GM06990 (cell line): ENCODE data around the gene FGB.

Source experiments
- DNase-seq: peaks from one replicate; pipeline ENCODE4 v3.0.0-alpha.2; 2011; ENCODE audit not compliant: insufficient read length; ENCODE audit errors: extremely low read depth
- H3K27me3 ChIP-seq: replicated peaks from 2 replicates; pipeline ENCODE4 v1.6.0; 2011; ENCODE audit warnings: low read length; ENCODE audit not compliant: control insufficient read depth, insufficient read depth
- H3K36me3 ChIP-seq: 2 replicates; pipeline ENCODE4 v1.5.1; 2011; ENCODE audit warnings: low read length; ENCODE audit not compliant: control insufficient read depth, insufficient read depth
- H3K4me3 ChIP-seq: replicated peaks from 2 replicates; pipeline ENCODE4 v1.5.1; 2011; ENCODE audit warnings: low read depth, mild to moderate bottlenecking, control low read depth, low read length
- TF ChIP-seq, protein P1 (sequence below): IDR thresholded peaks from 2 replicates; pipeline ENCODE4 v1.5.1; 2011; ENCODE audit warnings: low read length, control low read depth, mild to moderate bottlenecking, inconsistent platforms; ENCODE audit not compliant: insufficient read depth, poor library complexity, severe bottlenecking

FGB gene

GRCh38 chr4:154560419-154560801 lies 2.4 kb upstream of the FGB start:
- DNase-seq = no peak
- TF ChIP-seq, protein P1, sequence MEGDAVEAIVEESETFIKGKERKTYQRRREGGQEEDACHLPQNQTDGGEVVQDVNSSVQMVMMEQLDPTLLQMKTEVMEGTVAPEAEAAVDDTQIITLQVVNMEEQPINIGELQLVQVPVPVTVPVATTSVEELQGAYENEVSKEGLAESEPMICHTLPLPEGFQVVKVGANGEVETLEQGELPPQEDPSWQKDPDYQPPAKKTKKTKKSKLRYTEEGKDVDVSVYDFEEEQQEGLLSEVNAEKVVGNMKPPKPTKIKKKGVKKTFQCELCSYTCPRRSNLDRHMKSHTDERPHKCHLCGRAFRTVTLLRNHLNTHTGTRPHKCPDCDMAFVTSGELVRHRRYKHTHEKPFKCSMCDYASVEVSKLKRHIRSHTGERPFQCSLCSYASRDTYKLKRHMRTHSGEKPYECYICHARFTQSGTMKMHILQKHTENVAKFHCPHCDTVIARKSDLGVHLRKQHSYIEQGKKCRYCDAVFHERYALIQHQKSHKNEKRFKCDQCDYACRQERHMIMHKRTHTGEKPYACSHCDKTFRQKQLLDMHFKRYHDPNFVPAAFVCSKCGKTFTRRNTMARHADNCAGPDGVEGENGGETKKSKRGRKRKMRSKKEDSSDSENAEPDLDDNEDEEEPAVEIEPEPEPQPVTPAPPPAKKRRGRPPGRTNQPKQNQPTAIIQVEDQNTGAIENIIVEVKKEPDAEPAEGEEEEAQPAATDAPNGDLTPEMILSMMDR = no peak
- Histone ChIP-seq H3K36me3 (no peaks in the 10 kb centered on the region), H3K4me3 (no peak overlapping the region), H3K27me3 (no peaks in the 10 kb centered on the region)

GRCh38 chr4:154560824-154561231 lies 2.0 kb upstream of the FGB start:
- Histone ChIP-seq H3K27me3 (no peaks in the 10 kb centered on the region), H3K36me3 (no peaks in the 10 kb centered on the region), H3K4me3 (no peak overlapping the region)
- DNase-seq = no peak
- TF ChIP-seq, protein P1 = no peak

DNA sequence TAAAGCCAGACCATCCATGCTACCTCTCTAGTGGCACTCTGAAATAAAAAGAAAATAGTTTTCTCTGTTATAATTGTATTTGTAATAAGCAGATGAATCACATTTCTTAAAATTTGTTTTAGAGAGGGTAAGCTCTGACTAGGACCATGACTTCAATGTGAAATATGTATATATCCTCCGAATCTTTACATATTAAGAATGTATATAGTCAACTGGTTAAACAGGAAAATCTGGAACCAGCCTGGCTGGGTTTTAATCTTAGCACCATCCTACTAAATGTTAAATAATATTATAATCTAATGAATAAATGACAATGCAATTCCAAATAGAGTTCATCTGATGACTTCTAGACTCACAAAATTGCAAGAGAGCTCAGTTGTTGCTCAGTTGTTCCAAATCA lies 1.5 kb downstream of the FGB start:
- no peak for DNase-seq
- Histone ChIP-seq H3K4me3 (no peak overlapping the region), H3K36me3 (no peaks in the 10 kb centered on the region), H3K27me3 (no peaks in the 10 kb centered on the region)
- TF ChIP-seq, protein P1 = no peak

- no peak for DNase-seq
- H3K27me3 ChIP-seq = no peaks in the 10 kb centered on the region
- TF ChIP-seq, protein P1 = no peak
- H3K4me3 ChIP-seq = no peak overlapping the region
- no peaks in the 10 kb centered on the region for H3K36me3 ChIP-seq
These were observed 2.9 kb downstream of the FGB start for GRCh38 chr4:154565704-154566103.

- Histone ChIP-seq H3K27me3 (no peaks in the 10 kb centered on the region), H3K36me3 (no peaks in the 10 kb centered on the region), H3K4me3 (no peak overlapping the region)
- no peak for DNase-seq
- TF ChIP-seq, protein P1 = no peak
These were observed 3.9 kb downstream of the FGB start for GRCh38 chr4:154566639-154567204.

DNA sequence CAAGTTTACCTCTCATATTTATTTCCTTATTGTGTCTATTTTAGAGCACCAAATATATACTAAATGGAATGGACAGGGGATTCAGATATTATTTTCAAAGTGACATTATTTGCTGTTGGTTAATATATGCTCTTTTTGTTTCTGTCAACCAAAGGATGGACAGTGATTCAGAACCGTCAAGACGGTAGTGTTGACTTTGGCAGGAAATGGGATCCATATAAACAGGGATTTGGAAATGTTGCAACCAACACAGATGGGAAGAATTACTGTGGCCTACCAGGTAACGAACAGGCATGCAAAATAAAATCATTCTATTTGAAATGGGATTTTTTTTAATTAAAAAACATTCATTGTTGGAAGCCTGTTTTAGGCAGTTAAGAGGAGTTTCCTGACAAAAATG lies 6.2 kb downstream of the FGB start:
- Histone ChIP-seq H3K36me3 (no peaks in the 10 kb centered on the region), H3K4me3 (no peak overlapping the region), H3K27me3 (no peaks in the 10 kb centered on the region)
- TF ChIP-seq, protein P1 = no peak
- DNase-seq = no peak
